Endometrium (tissue), 2 donors: ENCODE results near the gene PAIP1.
"Not testable (repeated sequence)": the region's sequence is repeated elsewhere in the genome, so short reads cannot be mapped to it uniquely, and the experiment has no call there.

Source experiments
- FAIRE-seq: peaks from 2 replicates; lab custom pipeline; 2012; peaks lifted over from hg19 to GRCh38; lab: Jason Lieb, UNC
- donor health status: control.
- donor health status: control.

Gene PAIP1

GRCh38 chr5:43514816-43515677, 41.8 kb downstream of the PAIP1 start, which contains the start of gene C5orf34:
Gene C5orf34, minus strand, starts transcription at chr5:43515148. Its CDS starts 5,809 bp downstream, at chr5:43509339.
- peak; percentile 86 for FAIRE-seq

GRCh38 chr5:43514471-43514815, 42.4 kb downstream of the PAIP1 start:
- no peak for FAIRE-seq

GRCh38 chr5:43514025-43514424, 42.9 kb downstream of the PAIP1 start:
- FAIRE-seq: no peak

DNA sequence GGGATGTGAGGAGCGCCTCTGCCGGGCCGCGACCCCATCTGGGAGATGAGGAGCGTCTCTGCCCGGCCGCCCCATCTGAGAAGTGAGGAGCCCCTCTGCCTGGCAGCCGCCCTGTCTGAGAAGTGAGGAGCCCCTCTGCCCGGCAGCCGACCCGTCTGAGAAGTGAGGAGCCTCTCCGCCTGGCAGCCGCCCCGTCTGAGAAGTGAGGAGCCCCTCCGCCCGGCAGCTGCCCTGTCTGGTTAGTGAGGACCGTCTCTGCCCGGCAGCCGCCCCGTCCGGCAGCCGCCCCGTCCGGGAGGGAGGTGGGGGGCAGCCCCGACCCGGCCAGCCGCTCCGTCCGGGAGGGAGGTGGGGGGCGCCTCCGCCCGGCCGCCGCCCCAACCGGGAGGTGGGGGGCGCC, 45.8 kb downstream of the PAIP1 start:
- not testable (repeated sequence) for FAIRE-seq

GRCh38 chr5:43498581-43498980, 58.3 kb downstream of the PAIP1 start:
- no peak for FAIRE-seq

DNA sequence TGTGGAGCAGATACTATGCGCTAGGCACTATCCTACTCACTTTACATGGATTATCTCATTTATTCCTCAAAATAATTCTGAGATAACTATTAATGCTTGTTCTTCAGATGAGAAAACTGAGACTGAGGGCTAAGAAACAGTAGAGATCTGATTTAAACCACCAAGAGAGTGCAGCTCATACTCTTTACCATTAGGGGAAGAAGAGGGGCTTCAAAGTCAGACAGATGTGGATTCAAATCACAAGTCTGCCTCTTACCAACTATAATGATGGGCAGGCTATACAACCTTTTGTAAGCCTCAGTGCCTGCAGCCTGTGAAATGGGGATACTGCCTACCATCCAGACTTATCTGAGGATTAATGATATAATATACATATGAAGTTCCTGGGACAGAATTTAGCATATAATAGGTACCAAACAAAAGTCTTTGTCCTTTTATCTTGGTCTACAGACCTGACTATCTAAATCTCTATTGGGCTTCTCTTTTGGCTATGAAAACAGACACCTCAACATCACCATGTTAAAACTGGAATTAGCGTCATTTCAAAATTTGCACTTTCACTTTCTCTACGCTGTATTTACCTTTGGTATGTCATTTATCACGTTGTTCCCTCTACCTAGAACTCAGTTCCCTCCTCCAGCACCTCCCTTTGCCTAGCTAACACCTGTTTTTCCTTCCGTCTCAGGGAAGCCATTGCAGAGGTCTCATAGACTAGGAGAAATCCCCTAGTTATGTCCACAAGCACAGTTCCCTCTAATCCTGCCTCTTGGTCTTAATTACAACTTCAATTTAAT, 59.4 kb downstream of the PAIP1 start:
- FAIRE-seq: no peak

DNA sequence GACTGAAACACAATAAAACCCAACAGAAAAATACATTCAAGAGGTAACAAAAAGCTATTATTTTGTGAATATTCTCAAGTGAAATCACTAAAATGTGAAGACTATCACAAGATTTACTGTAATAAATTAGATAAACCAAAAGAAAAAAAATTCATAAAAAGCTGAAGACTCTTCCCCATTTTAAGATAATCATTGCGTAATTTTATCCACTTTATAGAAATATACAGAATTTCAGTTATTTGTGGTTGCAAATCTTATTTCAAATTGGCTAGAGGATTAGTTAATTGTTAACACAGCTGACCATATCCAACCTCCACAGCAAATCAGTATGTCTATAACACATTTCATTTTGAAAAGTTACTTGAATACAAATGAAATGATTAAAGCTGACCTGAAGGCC, 65.6 kb downstream of the PAIP1 start:
- no peak for FAIRE-seq

GRCh38 chr5:43486353-43486752, 70.5 kb downstream of the PAIP1 start:
- peak; percentile 46 for FAIRE-seq

- FAIRE-seq: no peak
Observed at GRCh38 chr5:43485406-43485805, 71.5 kb downstream of the PAIP1 start.

- no peak for FAIRE-seq
Observed at GRCh38 chr5:43484106-43484849, 72.6 kb downstream of the PAIP1 start.

DNA sequence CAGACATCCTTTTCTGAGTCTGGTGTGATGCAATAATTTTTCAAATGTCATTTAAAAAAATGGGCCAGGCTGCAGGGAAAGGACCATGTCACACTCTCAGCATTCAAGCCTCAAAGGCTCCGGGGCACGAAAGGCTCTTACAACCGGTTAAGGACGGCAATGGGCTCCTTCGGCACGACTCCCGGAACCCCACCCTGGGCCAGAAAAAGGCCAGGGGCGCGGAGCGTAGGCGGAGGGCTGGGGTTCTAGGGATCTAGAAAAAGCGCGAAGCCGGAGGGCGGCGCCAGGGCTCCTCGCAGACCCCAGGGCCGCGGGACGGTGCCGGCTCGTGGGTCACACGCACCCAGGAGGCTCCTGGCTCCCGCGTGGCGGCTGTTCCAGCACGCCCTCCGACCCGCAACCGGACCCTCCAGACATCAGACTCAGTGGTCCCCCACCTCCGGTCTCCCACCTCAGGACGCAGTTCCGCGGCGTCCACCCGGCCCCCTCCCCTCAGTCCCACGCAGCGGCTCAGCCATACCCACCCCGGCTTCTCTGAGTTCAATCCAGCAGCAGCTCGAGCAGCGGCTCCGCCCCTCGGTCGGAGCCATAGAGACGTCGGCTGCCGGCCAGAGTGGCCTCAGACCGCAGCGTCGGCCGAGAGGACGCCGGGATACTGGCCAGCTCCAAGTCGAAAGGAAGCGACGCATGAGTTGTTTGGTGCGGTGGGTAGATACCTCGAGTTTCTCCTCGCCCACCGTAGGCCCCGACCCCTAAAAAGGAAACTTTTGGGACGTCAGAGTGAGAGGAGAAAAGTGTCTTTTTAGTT, 73.4 kb downstream of the PAIP1 start, which contains the start of gene TMEM267:
Gene TMEM267 (minus strand): TSS at position 568 of the 808 bp plus-strand sequence. CDS start 29,896 bp downstream, outside the sequence.
- peak; percentile 89 for FAIRE-seq

GRCh38 chr5:43482490-43483297, 74.2 kb downstream of the PAIP1 start:
- FAIRE-seq: peak; percentile 8
